ENCODE results near the gene CMSS1.

DNA sequence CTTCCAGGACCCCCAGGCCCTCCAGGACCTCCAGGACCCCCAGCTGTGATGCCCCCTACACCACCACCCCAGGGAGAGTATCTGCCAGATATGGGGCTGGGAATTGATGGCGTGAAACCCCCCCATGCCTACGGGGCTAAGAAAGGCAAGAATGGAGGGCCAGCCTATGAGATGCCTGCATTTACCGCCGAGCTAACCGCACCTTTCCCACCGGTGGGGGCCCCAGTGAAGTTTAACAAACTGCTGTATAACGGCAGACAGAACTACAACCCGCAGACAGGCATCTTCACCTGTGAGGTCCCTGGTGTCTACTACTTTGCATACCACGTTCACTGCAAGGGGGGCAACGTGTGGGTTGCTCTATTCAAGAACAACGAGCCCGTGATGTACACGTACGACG is 22.1 kb upstream of the CMSS1 start:
- TF ChIP-seq EP300 (IDR thresholded peaks at IDR 0.05) (no peak), CTCF (IDR thresholded peaks at IDR 0.05) (no peak)
